MCF 10A (cell line): Measurements from ENCODE around the gene CSTF2T. TPM values are rescaled to one million over a fixed set of nuclear protein-coding genes. Genes with fewer than 3 reads are reported as not detected.

Experiments used
- BruUV-seq: library from RNA; stranded (reverse); fragments of 400-500 nt; replicated peaks from 2 replicates; lab custom pipeline; 2021; lab: Mats Ljungman, UMichigan
- CTCF ChIA-PET: fragments of 300-600 bp; sonication (Branson Sonifier 250); formaldehyde crosslinking; extraction: SDS; loops from one replicate; lab custom pipeline; 2021; ENCODE audit warnings: antibody characterized with exemption, inconsistent platforms; lab: Yijun Ruan, JAX
- POLR2A ChIA-PET: fragments of 300-600, 350-650 bp; sonication (Branson Sonifier 250); formaldehyde crosslinking; extraction: SDS; loops from one replicate; lab custom pipeline; 2020; ENCODE audit warnings: antibody characterized with exemption, inconsistent platforms; lab: Yijun Ruan, JAX
- DNase-seq: peaks from one replicate; pipeline ENCODE4 v3.0.0-alpha.2; 2018; ENCODE audit not compliant: unreplicated experiment
- H3K27ac Mint-ChIP-seq: one replicate; pipeline ENCODE4 v1.8.0; 2022; ENCODE audit warnings: mild to moderate bottlenecking, low read depth, mixed read lengths; ENCODE audit not compliant: unreplicated experiment
- H3K27me3 Mint-ChIP-seq: one replicate; pipeline ENCODE4 v1.8.0; 2022; ENCODE audit warnings: mixed read lengths; ENCODE audit not compliant: insufficient read depth, unreplicated experiment
- H3K36me3 Mint-ChIP-seq: one replicate; pipeline ENCODE4 v1.8.0; 2022; ENCODE audit warnings: mild to moderate bottlenecking, moderate library complexity, mixed read lengths; ENCODE audit not compliant: insufficient read depth, unreplicated experiment
- H3K4me1 Mint-ChIP-seq: one replicate; pipeline ENCODE4 v1.8.0; 2022; ENCODE audit warnings: mixed read lengths; ENCODE audit not compliant: insufficient read depth, unreplicated experiment
- H3K4me3 Mint-ChIP-seq: one replicate; pipeline ENCODE4 v1.8.0; 2022; ENCODE audit warnings: mild to moderate bottlenecking, moderate library complexity, mixed read lengths; ENCODE audit not compliant: unreplicated experiment
- H3K9me3 Mint-ChIP-seq: one replicate; pipeline ENCODE4 v1.8.0; 2022; ENCODE audit warnings: mixed read lengths; ENCODE audit not compliant: unreplicated experiment
- CTCF ChIP-seq: fragments of 200-600 bp; IDR thresholded peaks from one replicate; pipeline ENCODE4 v1.8.0; 2022; ENCODE audit warnings: antibody characterized with exemption, mild to moderate bottlenecking; ENCODE audit not compliant: unreplicated experiment
- intact Hi-C: fragments of 100-400 bp; cut with micrococcal nuclease; formaldehyde crosslinking; loops from 2 replicates; pipeline ENCODE4 v1.14.1; 2022
- total RNA-seq: library from RNA; stranded (reverse); gene quantifications from 2 replicates; pipeline ENCODE4 v1.2.3, GENCODE V29; 2022

Gene CSTF2T
- total RNA-seq, 1 experiment from 2014 or later: 15.7 TPM

GRCh38 chr10:51729822-51730555 is 30.6 kb upstream of the CSTF2T start:
- Mint-ChIP-seq H3K27me3 (no peaks in the 10 kb centered on the region), H3K4me1 (no peaks in the 10 kb centered on the region), H3K4me3 (no peak overlapping the region), H3K27ac (no peak overlapping the region), H3K36me3 (no peaks in the 10 kb centered on the region), H3K9me3 (no peaks in the 10 kb centered on the region)
- POLR2A ChIA-PET: no interaction called here
- no peak for DNase-seq
- BruUV-seq: no TSS peak
- CTCF ChIA-PET: no interaction called here
- intact Hi-C loops: no loop called here
- TF ChIP-seq CTCF: no peak

- no peak overlapping the region for H3K27ac Mint-ChIP-seq
- TF ChIP-seq CTCF: no peak
- H3K4me3 Mint-ChIP-seq: no peak overlapping the region
- CTCF ChIA-PET: no interaction called here
- POLR2A ChIA-PET: no interaction called here
- no peaks in the 10 kb centered on the region for H3K27me3 Mint-ChIP-seq
- H3K9me3 Mint-ChIP-seq: no peaks in the 10 kb centered on the region
- BruUV-seq: no TSS peak
- intact Hi-C loops: no loop called here
- DNase-seq: no peak
- H3K36me3 Mint-ChIP-seq: no peaks in the 10 kb centered on the region
- no peaks in the 10 kb centered on the region for H3K4me1 Mint-ChIP-seq
Measured at GRCh38 chr10:51724038-51724437, 24.6 kb upstream of the CSTF2T start.

- CTCF ChIA-PET: no interaction called here
Measured at GRCh38 chr10:51718804-51719291, 19.5 kb upstream of the CSTF2T start.

GRCh38 chr10:51716981-51717380 is 17.6 kb upstream of the CSTF2T start:
- Mint-ChIP-seq H3K36me3 (no peaks in the 10 kb centered on the region), H3K4me3 (no peak overlapping the region), H3K27me3 (no peaks in the 10 kb centered on the region), H3K9me3 (no peaks in the 10 kb centered on the region), H3K4me1 (no peaks in the 10 kb centered on the region), H3K27ac (no peak overlapping the region)
- no peak for DNase-seq
- intact Hi-C loops: no loop called here
- CTCF ChIA-PET: no interaction called here
- POLR2A ChIA-PET: no interaction called here
- BruUV-seq: no TSS peak
- no peak for TF ChIP-seq CTCF

More at GRCh38 chr10:51718804-51719291, 19.5 kb upstream of the CSTF2T start:
- POLR2A ChIA-PET: interaction anchor here (1.1 kb wide), 1 partner anchor 19 kb away, joined by 4 read pairs; no protein-coding TSS in a partner anchor
- Mint-ChIP-seq H3K27ac (no peak overlapping the region), H3K4me1 (no peaks in the 10 kb centered on the region), H3K9me3 (no peaks in the 10 kb centered on the region), H3K36me3 (no peaks in the 10 kb centered on the region), H3K27me3 (no peaks in the 10 kb centered on the region), H3K4me3 (no peak overlapping the region)
- no TSS peak for BruUV-seq
- intact Hi-C loops: no loop called here
- TF ChIP-seq CTCF: no peak
- DNase-seq: no peak
